Gastrocnemius medialis (tissue), 4 donors: ENCODE measurements around the gene ACP6. TPM values are rescaled to one million over a fixed set of nuclear protein-coding genes. Genes with fewer than 3 reads are reported as not detected.

ENCODE experiments used
- ATAC-seq, 2 donors: fragments of 150-250 bp; one replicate each; pipeline ENCODE4 v1.9.1; 2016
- DNase-seq, 2 donors: peaks; one replicate each; pipeline ENCODE4 v3.0.0-alpha.2; 2019
- H3K27ac ChIP-seq, 4 donors: fragments of 200-600 bp; sonication (generic); 1 replicate in 1 of 4; 2 replicates in 3 of 4; pipeline ENCODE4 v1.5.1; 2016 to 2018; ENCODE audit warnings: mild to moderate bottlenecking in 2 of 4, moderate library complexity in 1 of 4
- H3K27me3 ChIP-seq, 3 donors: fragments of 200-600 bp; sonication (generic) in 2 of 3; 1 replicate in 1 of 3; 2 replicates in 2 of 3; pipeline versions ENCODE4 v1.5.1 to v1.6.0; 2016 to 2019; ENCODE audit warnings: mild to moderate bottlenecking in 1 of 3, moderate library complexity in 1 of 3
- H3K36me3 ChIP-seq, 2 donors: fragments of 200-600 bp; sonication (generic) in 1 of 2; one replicate each; pipeline ENCODE4 v1.5.1; 2017 to 2018
- H3K4me1 ChIP-seq, 2 donors: fragments of 200-600 bp; sonication (generic) in 1 of 2; one replicate each; pipeline ENCODE4 v1.5.1; 2016 to 2017; ENCODE audit warnings: mild to moderate bottlenecking in 2 of 2
- H3K4me3 ChIP-seq, 4 donors: fragments of 200-600 bp; sonication (generic) in 3 of 4; 1 replicate in 1 of 4; 2 replicates in 3 of 4; pipeline ENCODE4 v1.5.1; 2016 to 2019; ENCODE audit warnings: mild to moderate bottlenecking in 2 of 4
- H3K9me3 ChIP-seq, 3 donors: fragments of 200-600 bp; sonication (generic) in 2 of 3; 1 replicate in 1 of 3; 2 replicates in 2 of 3; pipeline ENCODE4 v1.5.1; 2016 to 2019
- CTCF ChIP-seq, 5 experiments: fragments of 450-650 bp in 3 of 5; fragments of 200-600 bp in 2 of 5; sonication (generic) in 2 of 5; IDR thresholded peaks in 4 of 5; conservative IDR thresholded peaks in 1 of 5; 1 replicate in 4 of 5; 2 replicates in 1 of 5; pipeline ENCODE4 v1.5.1; 2016 to 2019; ENCODE audit warnings: antibody characterized with exemption in 5 of 5, mild to moderate bottlenecking in 3 of 5, moderate library complexity in 3 of 5
- POLR2A ChIP-seq, 2 donors: fragments of 450-650 bp; IDR thresholded peaks; one replicate each; pipeline ENCODE4 v1.6.1; 2017; ENCODE audit warnings: antibody characterized with exemption in 2 of 2, mild to moderate bottlenecking in 2 of 2, moderate library complexity in 2 of 2
- in situ Hi-C, 4 donors: fragments of 200-750 bp; cut with MboI; loops; one replicate each; pipeline versions ENCODE4 v1.15.0 to v1.8.0; 2017; ENCODE audit warnings: low sequenced_read_pairs in 4 of 4
- intact Hi-C: fragments of 100-400 bp; cut with DNase I; formaldehyde crosslinking; loops from one replicate; pipeline ENCODE4 v1.15.1; 2023; ENCODE audit warnings: low total_unique reads
- total RNA-seq, 4 donors: library from RNA; depleted of rRNA; stranded (reverse); fragments of >200 nt; gene quantifications; one replicate each; pipeline versions ENCODE4 v1.1.0 to v1.2.3, GENCODE V29; 2016

The ACP6 gene
- total RNA-seq, 4 donors from 2014 or later: 3.9 to 11.4 (median 9.2) TPM

DNA sequence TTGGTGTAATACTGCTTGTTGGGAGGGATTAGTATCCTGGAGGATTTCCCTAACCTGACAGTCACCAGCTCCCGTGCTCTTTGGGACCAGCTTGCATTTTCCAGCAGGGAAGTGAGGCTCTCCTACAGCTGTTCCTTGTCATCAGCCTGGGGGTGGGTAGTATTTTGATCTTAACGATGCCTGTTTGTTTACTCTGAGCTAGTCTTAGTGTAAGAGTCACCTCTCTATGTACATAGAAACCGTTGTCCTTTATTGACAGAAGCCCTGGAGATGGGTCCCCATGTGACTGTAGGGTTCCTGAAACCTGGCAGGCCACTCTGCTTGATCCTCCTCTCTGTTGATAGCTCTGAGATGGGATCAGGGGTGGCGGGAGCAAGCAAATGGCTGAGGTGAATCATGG lies 58.0 kb downstream of the ACP6 start:
- ATAC-seq: peak; percentile 72 to 82
- no peak for DNase-seq
- Histone ChIP-seq H3K27me3 (no peaks in the 10 kb centered on the region), H3K4me1 (peaks cover 58 to 75% of the 10 kb centered on the region in 2 donors), H3K4me3 (no peak overlapping the region), H3K9me3 (no peaks in the 10 kb centered on the region), H3K27ac (peak overlapping the region; percentile 62 to 77 (median 70)), H3K36me3 (peaks cover 0 to 33% of the 10 kb centered on the region in 2 donors)
- in situ Hi-C loops: loop anchor here in 1 of 4 donors (25.0 kb wide), 1 partner anchor 450 kb away; the partner anchor contains the start of gene PRKAB2
- no peak for TF ChIP-seq POLR2A (IDR thresholded peaks at IDR 0.05)
- TF ChIP-seq CTCF (IDR thresholded peaks at IDR 0.05 in 4 of 5, conservative IDR thresholded peaks at IDR 0.05 in 1 of 5): no peak
- intact Hi-C loops: no loop called here

DNA sequence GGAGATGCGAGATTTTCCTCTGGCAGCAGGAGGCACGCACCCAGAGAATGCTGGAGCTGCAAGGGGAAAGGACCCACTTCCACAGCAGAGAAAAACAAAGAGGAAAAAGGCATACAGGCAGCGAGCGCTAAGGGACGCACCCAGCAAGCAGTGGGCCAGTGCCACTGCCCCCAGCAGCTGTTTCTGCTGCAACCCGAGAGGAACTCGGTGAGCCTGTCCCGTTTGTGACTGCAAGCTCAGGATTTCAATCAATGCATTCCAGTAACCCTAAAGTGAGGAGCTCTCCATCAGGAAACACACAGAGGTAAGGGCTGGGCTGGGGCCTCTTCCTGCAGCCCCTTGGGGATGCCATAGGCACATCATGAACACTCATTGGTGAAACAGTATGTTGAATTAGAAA lies 58.7 kb downstream of the ACP6 start:
- Histone ChIP-seq H3K27me3 (no peaks in the 10 kb centered on the region), H3K36me3 (peaks cover 0 to 34% of the 10 kb centered on the region in 2 donors), H3K27ac (peak overlapping the region; percentile 62 to 77 (median 70)), H3K4me3 (no peak overlapping the region), H3K9me3 (no peaks in the 10 kb centered on the region), H3K4me1 (peaks cover 50 to 67% of the 10 kb centered on the region in 2 donors)
- intact Hi-C loops: no loop called here
- ATAC-seq: peak; percentile 86 to 88
- DNase-seq: peak in 1 of 2 donors; percentile 59
- in situ Hi-C loops: loop anchor here in 1 of 4 donors (25.0 kb wide), 1 partner anchor 449 kb away; the partner anchor contains the start of gene PRKAB2
- TF ChIP-seq POLR2A (IDR thresholded peaks at IDR 0.05): no peak

GRCh38 chr1:147611021-147611426 lies 59.3 kb downstream of the ACP6 start:
- ATAC-seq (no peak), DNase-seq (no peak)
- intact Hi-C loops: no loop called here
- Histone ChIP-seq H3K27ac (peak overlapping the region; percentile 62 to 77 (median 70)), H3K4me3 (no peak overlapping the region), H3K4me1 (peaks cover 51 to 67% of the 10 kb centered on the region in 2 donors), H3K36me3 (peaks cover 0 to 32% of the 10 kb centered on the region in 2 donors), H3K9me3 (no peaks in the 10 kb centered on the region), H3K27me3 (no peaks in the 10 kb centered on the region)
- in situ Hi-C loops: loop anchor here in 1 of 4 donors (25.0 kb wide), 1 partner anchor 449 kb away; the partner anchor contains the start of gene PRKAB2
- TF ChIP-seq POLR2A (IDR thresholded peaks at IDR 0.05) (no peak), CTCF (IDR thresholded peaks at IDR 0.05 in 4 of 5, conservative IDR thresholded peaks at IDR 0.05 in 1 of 5) (no peak)

GRCh38 chr1:147609358-147609757 lies 61.0 kb downstream of the ACP6 start:
- DNase-seq (no peak), ATAC-seq (no peak)
- Histone ChIP-seq H3K4me3 (no peak overlapping the region), H3K27me3 (no peaks in the 10 kb centered on the region), H3K27ac (peak overlapping the region; percentile 42 to 77 (median 54)), H3K36me3 (peaks cover 0 to 25% of the 10 kb centered on the region in 2 donors), H3K9me3 (no peaks in the 10 kb centered on the region), H3K4me1 (peaks cover 52 to 69% of the 10 kb centered on the region in 2 donors)
- intact Hi-C loops: no loop called here
- in situ Hi-C loops: loop anchor here in 1 of 4 donors (25.0 kb wide), 1 partner anchor 447 kb away; the partner anchor contains the start of gene PRKAB2
- no peak for TF ChIP-seq CTCF (IDR thresholded peaks at IDR 0.05 in 4 of 5, conservative IDR thresholded peaks at IDR 0.05 in 1 of 5)
- no peak for TF ChIP-seq POLR2A (IDR thresholded peaks at IDR 0.05)

GRCh38 chr1:147608596-147608995 lies 61.7 kb downstream of the ACP6 start:
- H3K9me3 ChIP-seq: no peaks in the 10 kb centered on the region
- no peak for ATAC-seq
- intact Hi-C loops (no loop called here), in situ Hi-C loops (loop anchor here in 1 of 4 donors (25.0 kb wide), 1 partner anchor 446 kb away; the partner anchor contains the start of gene PRKAB2)
- H3K27me3 ChIP-seq: no peaks in the 10 kb centered on the region
- H3K4me1 ChIP-seq: peaks cover 52 to 69% of the 10 kb centered on the region in 2 donors
- no peak overlapping the region for H3K4me3 ChIP-seq
- peak overlapping the region in 2 of 4 donors; percentile 42 to 62 for H3K27ac ChIP-seq
- no peak for TF ChIP-seq POLR2A (IDR thresholded peaks at IDR 0.05)
- TF ChIP-seq CTCF (IDR thresholded peaks at IDR 0.05 in 4 of 5, conservative IDR thresholded peaks at IDR 0.05 in 1 of 5): no peak
- DNase-seq: no peak
- peaks cover 0 to 25% of the 10 kb centered on the region in 2 donors for H3K36me3 ChIP-seq
